ENCODE results near the gene PSMF1. TPM values are rescaled to one million over a fixed set of nuclear protein-coding genes. Genes with fewer than 3 reads are reported as not detected.

Gene PSMF1
- total and polyA plus RNA-seq, 9 of the 15 experiments (the other 6 are each of a cell fraction or from before 2014, with no cell fraction given), result 8.5 to 192 (median 33.2) TPM

DNA sequence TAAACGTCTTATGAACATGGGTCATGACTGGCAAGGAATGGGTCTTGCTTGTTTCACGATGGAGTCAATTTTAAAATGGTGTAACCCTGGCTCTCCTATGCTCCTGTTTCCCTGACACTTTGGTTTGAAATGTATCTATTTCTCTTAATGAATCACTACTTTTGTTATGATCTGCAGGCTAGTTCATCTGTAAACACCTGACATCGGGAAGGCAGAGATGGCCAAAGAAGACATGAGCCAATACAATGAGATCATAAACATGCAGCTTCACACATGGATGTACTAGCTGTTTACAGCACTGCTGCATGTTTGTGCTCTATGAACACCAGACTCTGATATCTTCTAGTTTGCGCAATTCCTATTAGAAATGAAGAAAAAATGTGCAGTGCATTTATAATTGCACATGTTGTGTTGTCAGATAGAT, 96.4 kb downstream of the PSMF1 start (continued):
- no peak for TF ChIP-seq ZBTB40 (IDR thresholded peaks at IDR 0.05)
- TF ChIP-seq ZBTB40 (CRISPR knock-in tag; IDR thresholded peaks at IDR 0.05), result no peak
- peak; percentile 83 for TF ChIP-seq PTRF (tag; IDR thresholded peaks at IDR 0.05)
- no peak for TF ChIP-seq MAFG (tag; conservative IDR thresholded peaks at IDR 0.05)
- TF ChIP-seq, protein P1, sequence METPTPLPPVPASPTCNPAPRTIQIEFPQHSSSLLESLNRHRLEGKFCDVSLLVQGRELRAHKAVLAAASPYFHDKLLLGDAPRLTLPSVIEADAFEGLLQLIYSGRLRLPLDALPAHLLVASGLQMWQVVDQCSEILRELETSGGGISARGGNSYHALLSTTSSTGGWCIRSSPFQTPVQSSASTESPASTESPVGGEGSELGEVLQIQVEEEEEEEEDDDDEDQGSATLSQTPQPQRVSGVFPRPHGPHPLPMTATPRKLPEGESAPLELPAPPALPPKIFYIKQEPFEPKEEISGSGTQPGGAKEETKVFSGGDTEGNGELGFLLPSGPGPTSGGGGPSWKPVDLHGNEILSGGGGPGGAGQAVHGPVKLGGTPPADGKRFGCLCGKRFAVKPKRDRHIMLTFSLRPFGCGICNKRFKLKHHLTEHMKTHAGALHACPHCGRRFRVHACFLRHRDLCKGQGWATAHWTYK (CRISPR knock-in tag; IDR thresholded peaks at IDR 0.05), result 0 out of 2 replicates have a peak, but pooled peaks have one; percentile 25
- TF ChIP-seq FOXJ3 (CRISPR knock-in tag; IDR thresholded peaks at IDR 0.05), result no peak
- no peak for TF ChIP-seq TAF1 (IDR thresholded peaks at IDR 0.05; ENCODE audit: control insufficient read depth, extremely low read depth, insufficient read depth, low read length, severe bottlenecking)
- 0 out of 2 replicates have a peak, but pooled peaks have one; percentile 48 for TF ChIP-seq PPARD (CRISPR knock-in tag; IDR thresholded peaks at IDR 0.05)
- no peak for TF ChIP-seq ZNF445 (CRISPR knock-in tag; IDR thresholded peaks at IDR 0.05; ENCODE audit: low read depth)
- TF ChIP-seq ZNF830 (CRISPR knock-in tag; IDR thresholded peaks at IDR 0.05), result no peak
- peak; percentile 31; the same call in 1 of the 2 replicates for TF ChIP-seq ETV5 (CRISPR knock-in tag; IDR thresholded peaks at IDR 0.05; ENCODE audit: low read depth)
- peak; percentile 57; the same call in 1 of the 2 replicates for TF ChIP-seq ZNF398 (CRISPR knock-in tag; IDR thresholded peaks at IDR 0.05)
- TF ChIP-seq GABPB1 (CRISPR knock-in tag; IDR thresholded peaks at IDR 0.05), result no peak
- TF ChIP-seq ASH1L (IDR thresholded peaks at IDR 0.05; ENCODE audit: borderline replicate concordance, low read depth, partially characterized antibody), result no peak
- TF ChIP-seq ADNP (tag; IDR thresholded peaks at IDR 0.05), result no peak
- no peak for TF ChIP-seq SMAD1 (IDR thresholded peaks at IDR 0.05; ENCODE audit: low read depth, low read length, partially characterized antibody)
